ENCODE results near the gene DCP1B.

DCP1B gene

DNA sequence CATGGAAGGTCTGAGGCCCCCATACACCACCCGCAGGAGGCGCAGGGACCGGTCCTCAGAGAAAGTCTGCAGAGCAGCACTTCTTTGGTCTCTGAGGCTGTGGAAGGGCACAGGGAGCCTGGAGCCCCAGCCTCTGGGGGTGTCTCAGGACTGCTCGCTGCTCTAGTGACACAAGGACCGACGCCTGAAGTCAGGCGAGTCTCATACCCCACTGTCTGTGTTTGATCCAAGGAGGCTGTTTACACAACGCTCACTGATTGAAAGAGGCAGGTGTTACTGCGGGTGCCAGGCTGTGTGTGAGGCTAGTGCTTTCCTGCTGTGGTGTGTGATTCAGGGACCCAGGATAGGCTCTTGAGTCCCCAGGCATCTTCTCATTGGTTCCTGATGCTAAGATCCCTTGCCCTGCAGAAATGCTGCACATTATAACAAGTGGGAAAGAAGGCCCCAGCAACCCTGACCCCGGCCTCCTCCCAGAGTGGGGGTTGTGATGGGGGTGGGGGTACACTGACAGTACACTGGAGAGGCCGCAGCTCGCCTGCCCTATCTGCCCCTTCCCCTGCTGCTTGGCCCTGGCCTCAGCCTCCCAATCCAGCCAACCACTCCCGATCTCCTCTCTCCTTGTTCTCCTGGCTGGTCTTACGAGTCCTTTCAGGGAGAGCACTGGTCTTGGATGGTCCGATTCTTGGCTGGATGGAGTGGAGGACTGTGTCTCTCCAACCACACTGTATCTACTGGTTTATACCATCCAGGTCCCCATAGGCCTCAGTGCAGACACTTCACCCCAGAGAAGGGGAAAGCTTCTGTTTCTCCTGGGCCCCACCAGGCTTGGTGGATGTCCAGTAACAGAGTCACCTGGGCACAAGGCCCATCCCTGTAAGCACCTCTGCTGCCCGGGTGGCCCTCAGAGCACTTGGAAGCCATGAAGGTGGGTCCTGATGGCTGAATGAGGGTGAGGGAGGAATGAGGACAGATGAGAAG, 92.4 kb downstream of the DCP1B start:
- no peaks in the 10 kb centered on the region for H4K20me1 ChIP-seq (ENCODE audit: low read depth, low read length)
- TF ChIP-seq, protein P1, sequence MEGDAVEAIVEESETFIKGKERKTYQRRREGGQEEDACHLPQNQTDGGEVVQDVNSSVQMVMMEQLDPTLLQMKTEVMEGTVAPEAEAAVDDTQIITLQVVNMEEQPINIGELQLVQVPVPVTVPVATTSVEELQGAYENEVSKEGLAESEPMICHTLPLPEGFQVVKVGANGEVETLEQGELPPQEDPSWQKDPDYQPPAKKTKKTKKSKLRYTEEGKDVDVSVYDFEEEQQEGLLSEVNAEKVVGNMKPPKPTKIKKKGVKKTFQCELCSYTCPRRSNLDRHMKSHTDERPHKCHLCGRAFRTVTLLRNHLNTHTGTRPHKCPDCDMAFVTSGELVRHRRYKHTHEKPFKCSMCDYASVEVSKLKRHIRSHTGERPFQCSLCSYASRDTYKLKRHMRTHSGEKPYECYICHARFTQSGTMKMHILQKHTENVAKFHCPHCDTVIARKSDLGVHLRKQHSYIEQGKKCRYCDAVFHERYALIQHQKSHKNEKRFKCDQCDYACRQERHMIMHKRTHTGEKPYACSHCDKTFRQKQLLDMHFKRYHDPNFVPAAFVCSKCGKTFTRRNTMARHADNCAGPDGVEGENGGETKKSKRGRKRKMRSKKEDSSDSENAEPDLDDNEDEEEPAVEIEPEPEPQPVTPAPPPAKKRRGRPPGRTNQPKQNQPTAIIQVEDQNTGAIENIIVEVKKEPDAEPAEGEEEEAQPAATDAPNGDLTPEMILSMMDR (IDR thresholded peaks at IDR 0.05; ENCODE audit: insufficient read depth, low read length, poor library complexity, severe bottlenecking), result no peak
- TF ChIP-seq EZH2phosphoT487 (conservative IDR thresholded peaks at IDR 0.05; ENCODE audit: low read length), result no peak

DNA sequence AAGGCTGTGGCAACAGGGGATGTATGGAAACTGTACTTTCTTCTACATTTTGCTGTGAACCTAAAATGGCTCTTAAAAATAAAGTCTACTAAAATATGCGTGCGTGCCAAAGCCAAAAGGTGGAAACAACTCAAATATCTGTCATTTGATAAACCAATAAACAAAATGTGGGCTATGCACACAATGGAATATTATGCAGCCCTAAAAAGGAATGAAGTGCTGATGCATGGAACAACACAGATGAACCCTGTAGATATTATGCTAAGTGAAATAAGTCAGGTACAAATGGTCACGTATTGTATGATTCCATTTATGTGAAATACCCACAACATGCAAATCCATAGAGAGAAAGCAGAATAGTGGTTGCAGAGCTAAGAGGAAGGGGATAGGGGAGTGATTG, 93.8 kb downstream of the DCP1B start:
- H3K4me2 ChIP-seq (ENCODE audit: low read depth, low read length, poor library complexity, severe bottlenecking), result no peak overlapping the region
- H3K27me3 ChIP-seq (ENCODE audit: low read length), result no peaks in the 10 kb centered on the region
- H3K4me3 ChIP-seq (ENCODE audit: insufficient read depth, low read length, poor library complexity, severe bottlenecking), result no peak overlapping the region
- no peaks in the 10 kb centered on the region for H4K20me1 ChIP-seq (ENCODE audit: low read depth, low read length)
- no peaks in the 10 kb centered on the region for H3K79me2 ChIP-seq (ENCODE audit: insufficient read depth, low read length)
- H3K9me3 ChIP-seq (ENCODE audit: insufficient read depth, low read length), result no peaks in the 10 kb centered on the region
- H3K27ac ChIP-seq (ENCODE audit: low read depth, low read length), result no peak overlapping the region
- no peak overlapping the region for H2AFZ ChIP-seq (ENCODE audit: low read depth, low read length, severe bottlenecking)
- H3K9ac ChIP-seq (ENCODE audit: low read length), result no peak overlapping the region
- H3K36me3 ChIP-seq (ENCODE audit: low read length), result peaks cover 2% of the 10 kb centered on the region; the same call in 1 of the 2 replicates
- TF ChIP-seq, protein P1 (IDR thresholded peaks at IDR 0.05; ENCODE audit: insufficient read depth, low read length, poor library complexity, severe bottlenecking), result no peak
- TF ChIP-seq EZH2phosphoT487 (conservative IDR thresholded peaks at IDR 0.05; ENCODE audit: low read length), result no peak
- H3F3A ChIP-seq (ENCODE audit: insufficient read depth), result no peaks in the 10 kb centered on the region
- H3K9me2 ChIP-seq (replicated peaks; ENCODE audit: insufficient read depth, low read length), result no peaks in the 10 kb centered on the region

More for the DNA sequence above, 92.4 kb downstream of the DCP1B start:
- no peak overlapping the region for H3K27ac ChIP-seq (ENCODE audit: low read depth, low read length)
- no peaks in the 10 kb centered on the region for H3K27me3 ChIP-seq (ENCODE audit: low read length)
- no peak overlapping the region for H3K4me2 ChIP-seq (ENCODE audit: low read depth, low read length, poor library complexity, severe bottlenecking)
- no peak overlapping the region for H3K9ac ChIP-seq (ENCODE audit: low read length)
- H3K9me3 ChIP-seq (ENCODE audit: insufficient read depth, low read length), result no peaks in the 10 kb centered on the region
- H3K36me3 ChIP-seq (ENCODE audit: low read length), result no peaks in the 10 kb centered on the region
- H3F3A ChIP-seq (ENCODE audit: insufficient read depth), result no peaks in the 10 kb centered on the region
- H3K9me2 ChIP-seq (replicated peaks; ENCODE audit: insufficient read depth, low read length), result no peaks in the 10 kb centered on the region
- H3K4me3 ChIP-seq (ENCODE audit: insufficient read depth, low read length, poor library complexity, severe bottlenecking), result no peak overlapping the region
- H2AFZ ChIP-seq (ENCODE audit: low read depth, low read length, severe bottlenecking), result no peak overlapping the region
- no peaks in the 10 kb centered on the region for H3K79me2 ChIP-seq (ENCODE audit: insufficient read depth, low read length)

DNA sequence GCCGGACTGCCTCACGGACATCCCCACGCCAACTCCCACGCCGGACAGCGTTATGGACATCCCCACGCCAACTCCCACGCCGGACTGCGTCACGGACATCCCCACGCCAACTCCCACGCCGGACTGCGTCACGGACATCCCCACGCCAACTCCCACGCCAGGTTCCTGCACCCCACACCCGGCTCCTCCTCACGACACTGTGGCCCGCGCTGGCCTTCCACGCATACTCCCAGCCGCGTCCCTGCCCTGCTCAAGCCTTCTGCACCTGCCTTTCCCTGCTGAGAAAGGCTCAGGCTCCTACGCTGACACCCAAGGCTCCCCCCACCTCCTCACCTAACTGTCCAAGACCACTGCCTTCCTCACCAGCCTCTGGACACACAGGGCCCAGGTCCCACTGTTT, 95.5 kb downstream of the DCP1B start:
- Histone ChIP-seq H3K4me2 (ENCODE audit: low read depth, low read length, poor library complexity, severe bottlenecking) (no peak overlapping the region), H3F3A (ENCODE audit: insufficient read depth) (no peaks in the 10 kb centered on the region), H4K20me1 (ENCODE audit: low read depth, low read length) (no peaks in the 10 kb centered on the region), H3K36me3 (ENCODE audit: low read length) (peaks cover 4% of the 10 kb centered on the region; the same call in 1 of the 2 replicates), H3K9me3 (ENCODE audit: insufficient read depth, low read length) (peaks cover 7% of the 10 kb centered on the region; the same call in 1 of the 2 replicates), H3K27ac (ENCODE audit: low read depth, low read length) (no peak overlapping the region), H3K4me3 (ENCODE audit: insufficient read depth, low read length, poor library complexity, severe bottlenecking) (no peak overlapping the region), H3K9me2 (replicated peaks; ENCODE audit: insufficient read depth, low read length) (no peaks in the 10 kb centered on the region), H3K79me2 (ENCODE audit: insufficient read depth, low read length) (no peaks in the 10 kb centered on the region), H3K27me3 (ENCODE audit: low read length) (no peaks in the 10 kb centered on the region), H2AFZ (ENCODE audit: low read depth, low read length, severe bottlenecking) (no peak overlapping the region), H3K9ac (ENCODE audit: low read length) (no peak overlapping the region)
- TF ChIP-seq, protein P1 (IDR thresholded peaks at IDR 0.05; ENCODE audit: insufficient read depth, low read length, poor library complexity, severe bottlenecking), result no peak
- no peak for TF ChIP-seq EZH2phosphoT487 (conservative IDR thresholded peaks at IDR 0.05; ENCODE audit: low read length)

All from SU-DHL-6 (cell line).